GM12892 (cell line): ENCODE measurements around the gene CCDC39.
"Not testable (repeated sequence)": the region's sequence is repeated elsewhere in the genome, so short reads cannot be mapped to it uniquely, and the experiment has no call there.

ENCODE experiments used
- DNase-seq: peaks from one replicate; pipeline ENCODE4 v3.0.0; 2011; ENCODE audit not compliant: insufficient read length
- FAIRE-seq: peaks from 2 replicates; lab custom pipeline; 2011; peaks lifted over from hg19 to GRCh38; lab: Jason Lieb, UNC
- POLR2A ChIP-seq: IDR thresholded peaks from 2 replicates; pipeline ENCODE4 v1.6.1; 2011; ENCODE audit warnings: low read depth, low read length, control low read depth
- POLR2AphosphoS5 ChIP-seq: IDR thresholded peaks from 2 replicates; pipeline ENCODE4 v1.6.1; 2011; ENCODE audit warnings: low read depth, low read length, control low read depth
- TAF1 ChIP-seq: IDR thresholded peaks from 2 replicates; pipeline ENCODE4 v1.6.1; 2011; ENCODE audit warnings: low read depth, mild to moderate bottlenecking, control low read depth, low read length, borderline replicate concordance

CCDC39 gene

DNA sequence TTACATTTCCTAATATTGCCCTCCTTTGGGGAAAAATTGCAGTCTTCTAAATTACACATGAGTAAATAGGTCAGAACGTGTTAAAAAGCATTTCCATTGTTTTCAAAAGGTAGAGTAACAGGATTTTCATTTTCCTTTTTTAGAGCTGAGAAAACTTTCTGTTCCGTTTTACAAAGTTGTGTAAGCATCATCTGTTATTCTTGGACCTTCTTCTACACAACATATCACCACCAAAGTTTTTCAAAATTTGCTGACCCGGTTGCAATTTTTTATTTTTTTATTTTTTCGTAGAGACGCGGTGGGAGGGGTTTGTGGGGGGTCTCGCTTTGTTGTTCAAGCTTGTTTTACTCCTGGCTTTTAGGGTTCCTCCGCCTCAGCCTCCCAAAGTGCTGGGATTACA is 1.1 kb downstream of the CCDC39 start:
- FAIRE-seq (no peak), DNase-seq (no peak)
- TF ChIP-seq POLR2AphosphoS5 (no peak), POLR2A (no peak), TAF1 (no peak)

DNA sequence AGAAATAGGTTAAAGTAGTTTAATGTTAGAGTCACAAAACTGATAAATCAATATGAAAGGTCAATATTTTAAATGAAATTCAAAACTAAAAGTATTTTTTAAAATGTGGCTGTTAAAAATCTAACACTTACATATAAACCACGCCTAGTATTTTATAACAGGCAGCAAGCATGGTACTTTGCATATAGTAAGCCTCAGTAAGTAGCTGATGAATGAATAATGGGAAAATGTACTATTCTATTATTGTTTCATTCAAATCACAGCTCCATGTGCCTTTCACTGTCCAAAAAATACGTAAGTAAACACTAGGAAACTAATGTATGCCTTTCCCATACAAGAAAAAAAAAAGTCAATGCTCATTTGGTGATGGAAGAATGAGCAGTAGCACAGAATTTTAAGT is 17.8 kb downstream of the CCDC39 start:
- TF ChIP-seq TAF1 (no peak), POLR2AphosphoS5 (no peak), POLR2A (no peak)
- no peak for DNase-seq
- FAIRE-seq = no peak

DNA sequence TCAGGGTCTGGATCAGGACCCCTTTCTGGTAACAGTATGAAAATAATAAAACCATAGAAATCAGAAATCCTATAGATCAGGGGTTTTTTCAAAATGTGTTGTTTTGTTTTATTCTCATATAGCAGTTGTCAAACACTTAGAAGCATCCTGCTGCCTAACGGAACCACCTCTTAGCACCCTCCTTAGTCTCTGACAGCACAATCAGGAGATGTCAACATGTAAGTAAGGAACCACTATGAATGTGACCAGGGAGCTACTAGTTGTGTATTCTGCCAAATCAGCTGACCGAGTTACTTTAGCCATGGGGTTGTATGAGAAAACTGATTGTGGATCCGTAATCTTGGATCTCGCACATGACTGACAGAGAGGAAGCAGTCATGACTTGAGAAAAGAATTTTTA is 22.2 kb downstream of the CCDC39 start:
- no peak for DNase-seq
- FAIRE-seq = no peak
- TF ChIP-seq POLR2A (no peak), POLR2AphosphoS5 (no peak), TAF1 (no peak)

DNA sequence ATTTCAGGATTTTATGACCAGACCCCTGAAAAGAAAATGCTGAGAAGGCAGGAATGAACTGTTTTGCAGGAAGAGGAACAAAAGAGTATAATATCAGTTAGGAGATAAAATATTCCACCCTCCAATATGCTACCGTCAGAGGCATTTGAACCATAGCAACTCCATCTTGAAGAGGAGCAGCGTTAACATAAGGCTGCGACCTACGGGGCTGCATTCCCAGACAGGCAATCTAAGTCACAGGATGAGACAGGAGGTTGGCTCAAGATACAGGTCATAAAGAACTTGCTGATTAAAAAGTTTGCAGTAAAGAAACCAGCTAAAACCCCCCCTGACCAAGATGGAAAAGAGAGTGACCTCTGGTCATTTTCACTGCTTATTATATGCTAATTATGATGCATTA is 22.9 kb downstream of the CCDC39 start:
- no peak for TF ChIP-seq TAF1
- no peak for TF ChIP-seq POLR2A
- TF ChIP-seq POLR2AphosphoS5 = no peak
- FAIRE-seq = no peak
- DNase-seq = no peak

- DNase-seq (no peak), FAIRE-seq (no peak)
- no peak for TF ChIP-seq POLR2A
- TF ChIP-seq TAF1 = no peak
These were observed 33.0 kb downstream of the CCDC39 start for GRCh38 chr3:180646187-180646790.

DNA sequence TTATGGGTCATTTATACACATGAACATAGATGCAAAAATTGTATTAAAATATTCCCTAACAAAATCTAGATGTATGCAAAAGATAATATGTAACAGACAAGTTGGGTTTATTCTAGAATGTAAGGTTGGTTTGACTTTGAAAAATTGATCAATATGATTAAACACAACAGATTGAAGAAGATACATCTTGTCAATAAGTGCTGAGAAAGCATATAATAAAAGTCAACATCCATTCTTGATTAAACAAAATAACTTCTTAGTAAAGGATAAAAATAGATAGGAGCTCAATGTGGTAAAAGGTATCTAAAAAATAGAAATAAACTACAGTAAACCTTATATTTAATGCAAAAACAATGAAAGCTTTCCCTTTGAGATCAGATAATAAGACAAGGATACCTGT is 38.3 kb downstream of the CCDC39 start:
- no peak for TF ChIP-seq POLR2AphosphoS5
- no peak for TF ChIP-seq POLR2A
- no peak for TF ChIP-seq TAF1
- FAIRE-seq (no peak), DNase-seq (no peak)

GRCh38 chr3:180633722-180634121 is 45.6 kb downstream of the CCDC39 start:
- no peak for FAIRE-seq
- TF ChIP-seq TAF1 (no peak), POLR2A (no peak), POLR2AphosphoS5 (no peak)
- no peak for DNase-seq

DNA sequence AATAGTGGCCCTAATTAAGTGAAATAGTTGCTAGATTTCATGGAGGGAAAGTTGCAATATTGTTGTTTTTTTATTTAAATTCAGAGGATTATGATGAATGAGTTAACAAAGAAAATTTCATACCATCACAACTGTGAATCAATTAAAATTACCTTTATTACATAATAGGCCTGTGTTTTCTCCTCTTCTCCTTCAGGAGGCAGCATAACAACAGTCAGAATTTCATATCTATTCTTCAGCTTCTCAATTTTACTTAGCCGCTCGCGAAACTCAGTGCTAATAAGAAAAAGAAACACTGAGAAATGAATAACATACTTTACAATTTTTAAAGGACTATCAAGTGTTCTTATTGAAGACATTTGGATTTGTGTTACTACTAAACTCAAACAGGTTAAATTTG is 48.0 kb downstream of the CCDC39 start:
- TF ChIP-seq POLR2AphosphoS5 = no peak
- TF ChIP-seq POLR2A = no peak
- TF ChIP-seq TAF1 = no peak
- no peak for FAIRE-seq
- no peak for DNase-seq

DNA sequence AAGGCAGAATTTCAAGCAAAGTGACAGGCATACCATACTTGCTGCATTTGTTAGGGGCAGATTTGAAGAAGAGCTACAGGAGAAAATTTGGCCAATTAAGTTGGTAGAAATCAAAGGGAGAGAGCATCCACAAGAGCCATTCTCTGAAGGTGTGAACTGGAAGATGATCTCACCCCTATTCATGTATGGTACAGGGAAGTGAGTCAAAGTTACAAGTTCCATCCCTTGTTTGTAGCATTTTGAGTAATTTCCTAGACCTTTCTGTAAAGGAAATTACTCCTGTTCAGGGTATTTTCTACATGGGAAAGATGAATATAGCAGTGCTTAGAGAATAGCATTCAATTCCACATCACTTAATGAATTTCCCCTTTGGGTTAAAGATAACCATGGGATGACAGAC is 48.9 kb downstream of the CCDC39 start:
- DNase-seq = no peak
- no peak for FAIRE-seq
- TF ChIP-seq POLR2AphosphoS5 (no peak), POLR2A (no peak), TAF1 (no peak)

GRCh38 chr3:180626844-180627243 is 52.4 kb downstream of the CCDC39 start:
- TF ChIP-seq POLR2AphosphoS5 = no peak
- no peak for TF ChIP-seq POLR2A
- no peak for TF ChIP-seq TAF1
- FAIRE-seq (peak; percentile 60), DNase-seq (no peak)

DNA sequence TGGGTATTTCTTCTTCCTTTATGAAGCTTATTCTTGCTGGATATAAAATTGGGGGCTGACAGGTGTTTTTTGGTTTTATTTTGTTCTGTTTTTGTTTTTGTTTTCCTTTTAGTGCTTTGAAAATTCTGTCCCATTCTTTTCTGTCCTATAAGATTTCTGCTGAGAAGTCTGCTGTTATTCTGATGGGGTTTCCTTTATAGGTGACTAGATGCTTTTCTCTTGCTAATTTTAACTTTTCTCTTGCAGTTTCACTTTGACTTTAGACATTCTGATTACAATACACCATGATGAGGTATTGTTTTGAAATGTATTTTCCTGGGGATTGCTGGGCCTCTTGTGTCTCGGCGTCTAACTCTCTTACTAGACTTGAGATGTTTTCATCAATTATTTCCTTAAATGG is 54.6 kb downstream of the CCDC39 start:
- FAIRE-seq = no peak
- no peak for DNase-seq
- TF ChIP-seq TAF1 (no peak), POLR2A (no peak), POLR2AphosphoS5 (no peak)

GRCh38 chr3:180619723-180620122 is 59.6 kb downstream of the CCDC39 start:
- FAIRE-seq (no peak), DNase-seq (no peak)
- TF ChIP-seq POLR2AphosphoS5 (no peak), POLR2A (no peak), TAF1 (no peak)

- not testable (repeated sequence) for DNase-seq, FAIRE-seq
These were observed 60.7 kb downstream of the CCDC39 start for GRCh38 chr3:180618563-180618962.
